Aorta (tissue), 5 donors: Measurements from ENCODE around the gene TMEM132D. TPM values are rescaled to one million over a fixed set of nuclear protein-coding genes. Genes with fewer than 3 reads are reported as not detected.

Experiments
- ATAC-seq: fragments of 200-7000 bp; cut with Tn5 transposase; one replicate; pipeline ENCODE4 v1.9.1; 2022; ENCODE audit warnings: moderate library complexity; ENCODE audit not compliant: low FRiP score
- DNase-seq, 2 donors: peaks; one replicate each; pipeline ENCODE4 v3.0.0-alpha.2; 2020
- H3K27ac ChIP-seq, 2 donors: one replicate each; pipeline ENCODE4 v1.5.1; 2013; ENCODE audit warnings: low read length in 2 of 2, mild to moderate bottlenecking in 2 of 2, moderate library complexity in 2 of 2, control low read depth in 1 of 2, inconsistent platforms in 1 of 2, low read depth in 1 of 2
- H3K27me3 ChIP-seq, 2 donors: one replicate each; pipeline ENCODE4 v1.6.1; 2013; ENCODE audit warnings: control low read depth in 1 of 2, low read length in 1 of 2, mild to moderate bottlenecking in 1 of 2, moderate library complexity in 1 of 2; ENCODE audit not compliant: insufficient read depth in 2 of 2, control insufficient read depth in 1 of 2
- H3K36me3 ChIP-seq, 2 donors: one replicate each; pipeline ENCODE4 v1.6.1; 2013; ENCODE audit warnings: control low read depth in 1 of 2, low read length in 1 of 2, mild to moderate bottlenecking in 1 of 2; ENCODE audit not compliant: insufficient read depth in 2 of 2, control insufficient read depth in 1 of 2
- H3K4me1 ChIP-seq, 2 donors: one replicate each; pipeline ENCODE4 v1.6.1; 2013; ENCODE audit warnings: low read length in 2 of 2, control low read depth in 1 of 2, mild to moderate bottlenecking in 1 of 2, moderate library complexity in 1 of 2; ENCODE audit not compliant: insufficient read depth in 2 of 2, control insufficient read depth in 1 of 2
- H3K4me3 ChIP-seq, 2 donors: one replicate each; pipeline ENCODE4 v1.5.1; 2013; ENCODE audit warnings: low read length in 2 of 2, control low read depth in 1 of 2, mild to moderate bottlenecking in 1 of 2
- H3K9me3 ChIP-seq: one replicate; pipeline ENCODE4 v1.6.1; 2013; ENCODE audit warnings: mild to moderate bottlenecking, low read length; ENCODE audit not compliant: control insufficient read depth
- WGBS, 2 donors: extraction: QIAGEN DNeasy Blood & Tissue Kit; methylation state at CpG; one replicate each; pipeline ENCODE4 v1.1.7; 2013; 5-methylcytosine and 5-hydroxymethylcytosine counted together
- intact Hi-C, 2 donors: fragments of 100-400 bp; cut with DNase I; formaldehyde crosslinking; loops; one replicate each; pipeline versions ENCODE4 v1.14.2 to v1.15.0; 2022
- polyA plus RNA-seq, 2 donors: library from polyadenylated mRNA; stranded (reverse); fragments of 200-250 nt; gene quantifications; one replicate each; pipeline ENCODE4 v1.2.3, GENCODE V29; 2013
- total RNA-seq, 2 donors: library from RNA; stranded (reverse); fragmentation: NEBNext Ultra II Directional; extraction: Animal tissue kit (Norgen Biotek cat#: 25700); gene quantifications; one replicate each; pipeline ENCODE4 v1.2.1, GENCODE V29; 2021
- donor health status: healthy with polysubstance abuse.
- donor health status: Bipolar disorder and iron deficiency.
- donor health status: DM: no; HTN: no; CAD: no.
- donor health status: DM: no; HTN: no; CAD: no.
- donor health status: DM: yes; HTN: yes; CAD: no.

TMEM132D gene
- total and polyA plus RNA-seq, 4 donors = not detected

DNA sequence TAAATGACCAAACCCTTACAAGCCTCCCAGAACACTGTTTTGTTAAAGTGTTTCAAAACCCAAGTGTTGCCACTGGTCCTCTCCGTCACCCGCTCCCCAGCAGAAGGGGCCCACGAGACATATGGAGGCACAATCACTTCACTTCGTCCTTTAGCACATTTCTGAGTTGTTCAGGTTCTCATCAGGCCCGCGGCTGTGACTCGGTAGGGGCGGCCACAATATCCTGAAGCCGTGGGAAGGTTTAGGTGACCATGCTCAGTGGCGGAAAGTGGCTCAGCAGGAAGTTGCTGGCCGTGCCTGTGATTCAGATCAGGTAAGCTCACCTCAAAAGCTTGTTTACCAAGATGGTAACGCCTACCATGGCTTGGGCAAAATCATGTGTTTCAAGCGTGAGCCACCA is 823.0 kb downstream of the TMEM132D start:
- WGBS, 2 donors = 80 to 84% methylated on average over 13 of the region's 13 CpGs
- H3K4me3 ChIP-seq = no peak overlapping the region
- no peaks in the 10 kb centered on the region for H3K27me3 ChIP-seq
- peaks cover 2% of the 10 kb centered on the region for H3K9me3 ChIP-seq
- no peak overlapping the region for H3K27ac ChIP-seq
- intact Hi-C loops = no loop called here
- H3K36me3 ChIP-seq = no peaks in the 10 kb centered on the region
- DNase-seq (no peak), ATAC-seq (no peak)
- no peaks in the 10 kb centered on the region for H3K4me1 ChIP-seq

GRCh38 chr12:129080391-129080790 is 823.4 kb downstream of the TMEM132D start:
- H3K9me3 ChIP-seq = peaks cover 2% of the 10 kb centered on the region
- no peaks in the 10 kb centered on the region for H3K36me3 ChIP-seq
- intact Hi-C loops = no loop called here
- ATAC-seq (no peak), DNase-seq (no peak)
- H3K4me3 ChIP-seq = no peak overlapping the region
- H3K27me3 ChIP-seq = no peaks in the 10 kb centered on the region
- no peaks in the 10 kb centered on the region for H3K4me1 ChIP-seq
- WGBS, 2 donors = 82% methylated on average over 5 of the region's 5 CpGs
- no peak overlapping the region for H3K27ac ChIP-seq

GRCh38 chr12:129079719-129080118 is 824.1 kb downstream of the TMEM132D start:
- no peaks in the 10 kb centered on the region for H3K4me1 ChIP-seq
- no peak overlapping the region for H3K4me3 ChIP-seq
- H3K36me3 ChIP-seq = no peaks in the 10 kb centered on the region
- DNase-seq (no peak), ATAC-seq (no peak)
- WGBS, 2 donors = 75 to 81% methylated on average over 5 of the region's 5 CpGs
- no peaks in the 10 kb centered on the region for H3K27me3 ChIP-seq
- intact Hi-C loops = no loop called here
- no peak overlapping the region for H3K27ac ChIP-seq
- H3K9me3 ChIP-seq = peaks cover 2% of the 10 kb centered on the region

- H3K9me3 ChIP-seq = peaks cover 2% of the 10 kb centered on the region
- H3K27me3 ChIP-seq = no peaks in the 10 kb centered on the region
- 70 to 71% methylated on average over 13 of the region's 13 CpGs for WGBS, 2 donors
- no peak for ATAC-seq
- no peak overlapping the region for H3K27ac ChIP-seq
- no peaks in the 10 kb centered on the region for H3K36me3 ChIP-seq
- no peak for DNase-seq
- no peaks in the 10 kb centered on the region for H3K4me1 ChIP-seq
- no peak overlapping the region for H3K4me3 ChIP-seq
- intact Hi-C loops = no loop called here
Measured at GRCh38 chr12:129076441-129077320, 827.1 kb downstream of the TMEM132D start.

GRCh38 chr12:129075460-129076208 is 828.2 kb downstream of the TMEM132D start:
- no peaks in the 10 kb centered on the region for H3K36me3 ChIP-seq
- H3K27ac ChIP-seq = no peak overlapping the region
- ATAC-seq (no peak), DNase-seq (no peak)
- no peaks in the 10 kb centered on the region for H3K4me1 ChIP-seq
- intact Hi-C loops = no loop called here
- no peak overlapping the region for H3K4me3 ChIP-seq
- peaks cover 2% of the 10 kb centered on the region for H3K9me3 ChIP-seq
- no peaks in the 10 kb centered on the region for H3K27me3 ChIP-seq
- 24 to 28% methylated on average over 4 of the region's 4 CpGs for WGBS, 2 donors

GRCh38 chr12:129074379-129074778 is 829.4 kb downstream of the TMEM132D start:
- H3K36me3 ChIP-seq = no peaks in the 10 kb centered on the region
- H3K27ac ChIP-seq = no peak overlapping the region
- no peak for ATAC-seq
- no peak overlapping the region for H3K4me3 ChIP-seq
- WGBS, 2 donors = 72 to 73% methylated on average over 6 of the region's 6 CpGs
- H3K4me1 ChIP-seq = no peaks in the 10 kb centered on the region
- no peaks in the 10 kb centered on the region for H3K27me3 ChIP-seq
- H3K9me3 ChIP-seq = peaks cover 2% of the 10 kb centered on the region
- DNase-seq = no peak
- intact Hi-C loops = no loop called here

DNA sequence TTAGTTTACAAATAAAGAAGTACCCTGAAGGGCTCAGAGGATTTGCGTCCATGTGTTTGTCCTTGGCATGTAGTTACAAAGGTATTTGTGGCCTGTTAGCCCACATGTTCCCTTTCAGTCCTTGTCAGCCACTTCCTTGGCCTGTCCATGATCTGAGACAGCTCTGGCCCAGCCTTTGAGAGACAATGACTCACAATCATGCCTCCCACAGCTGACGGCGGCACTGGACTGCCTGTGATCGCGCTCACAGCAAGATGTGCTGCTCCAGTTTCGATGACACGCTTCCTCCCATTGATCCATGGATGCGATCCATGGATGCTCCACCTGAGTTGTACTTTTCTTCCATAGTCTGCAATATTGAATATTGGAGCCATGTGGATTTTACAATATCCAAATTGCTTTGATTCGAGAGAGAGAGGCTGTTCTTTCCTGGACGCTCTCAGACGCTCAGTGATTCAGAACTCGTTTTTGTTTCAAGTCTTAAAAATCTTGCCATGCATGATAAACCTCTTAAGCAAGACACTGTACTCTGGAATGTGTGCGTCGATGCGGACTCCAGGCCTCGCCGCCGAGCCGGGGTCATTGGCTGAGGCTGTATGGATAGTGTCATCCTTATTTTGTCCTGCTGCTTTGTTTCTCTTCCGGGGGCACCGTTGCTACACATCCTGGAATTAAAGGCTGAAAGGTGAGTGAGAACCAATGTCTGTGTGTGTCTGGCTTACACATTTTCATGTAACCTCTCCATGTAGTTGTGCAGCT is 830.5 kb downstream of the TMEM132D start:
- no peaks in the 10 kb centered on the region for H3K9me3 ChIP-seq
- ATAC-seq (no peak), DNase-seq (no peak)
- H3K4me1 ChIP-seq = no peaks in the 10 kb centered on the region
- H3K27me3 ChIP-seq = no peaks in the 10 kb centered on the region
- H3K4me3 ChIP-seq = no peak overlapping the region
- WGBS, 2 donors = 88 to 89% methylated on average over 21 of the region's 21 CpGs
- intact Hi-C loops = no loop called here
- H3K27ac ChIP-seq = no peak overlapping the region
- H3K36me3 ChIP-seq = no peaks in the 10 kb centered on the region

GRCh38 chr12:129071362-129071761 is 832.5 kb downstream of the TMEM132D start:
- H3K4me3 ChIP-seq = no peak overlapping the region
- no peak for DNase-seq
- no peaks in the 10 kb centered on the region for H3K4me1 ChIP-seq
- intact Hi-C loops = no loop called here
- H3K27ac ChIP-seq = no peak overlapping the region
- 36 to 37% methylated on average over 4 of the region's 4 CpGs for WGBS, 2 donors
- no peak for ATAC-seq
- H3K9me3 ChIP-seq = no peaks in the 10 kb centered on the region
- H3K27me3 ChIP-seq = no peaks in the 10 kb centered on the region
- H3K36me3 ChIP-seq = no peaks in the 10 kb centered on the region
